Measurements from ENCODE around the gene TSKU. TPM values are rescaled to one million over a fixed set of nuclear protein-coding genes. Genes with fewer than 3 reads are reported as not detected.

The TSKU gene
- total RNA-seq, 2 donors from 2014 or later: 18.7 to 46.6 TPM

DNA sequence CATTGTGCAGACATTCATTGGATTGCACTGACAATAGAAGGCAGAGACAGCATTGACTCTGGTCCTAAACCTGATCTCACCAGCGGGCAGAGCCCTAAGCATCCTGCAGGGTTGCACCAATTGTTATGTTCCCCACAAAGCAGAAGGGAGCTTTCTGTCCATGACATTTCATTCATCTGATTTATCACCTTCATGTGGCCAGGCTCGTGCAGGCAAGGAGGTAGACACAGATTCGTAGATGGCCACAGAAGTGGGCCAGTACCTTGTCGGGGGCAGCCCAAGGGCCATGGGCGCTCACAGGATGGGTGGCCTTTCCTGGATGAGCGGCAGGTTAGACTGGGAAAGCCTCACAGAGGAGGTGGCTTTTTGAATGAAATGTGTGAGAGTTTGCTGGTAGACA is 2.9 kb downstream of the TSKU start:
- H3K9me3 ChIP-seq: no peaks in the 10 kb centered on the region
- peaks cover 0 to 53% of the 10 kb centered on the region in 2 donors for H3K4me1 ChIP-seq
- H3K27me3 ChIP-seq: no peaks in the 10 kb centered on the region
- peak overlapping the region in 1 of 2 donors; percentile 81 for H3K4me3 ChIP-seq
- DNase-seq (ENCODE audit: low spot score): no peak
- TF ChIP-seq, protein P1, sequence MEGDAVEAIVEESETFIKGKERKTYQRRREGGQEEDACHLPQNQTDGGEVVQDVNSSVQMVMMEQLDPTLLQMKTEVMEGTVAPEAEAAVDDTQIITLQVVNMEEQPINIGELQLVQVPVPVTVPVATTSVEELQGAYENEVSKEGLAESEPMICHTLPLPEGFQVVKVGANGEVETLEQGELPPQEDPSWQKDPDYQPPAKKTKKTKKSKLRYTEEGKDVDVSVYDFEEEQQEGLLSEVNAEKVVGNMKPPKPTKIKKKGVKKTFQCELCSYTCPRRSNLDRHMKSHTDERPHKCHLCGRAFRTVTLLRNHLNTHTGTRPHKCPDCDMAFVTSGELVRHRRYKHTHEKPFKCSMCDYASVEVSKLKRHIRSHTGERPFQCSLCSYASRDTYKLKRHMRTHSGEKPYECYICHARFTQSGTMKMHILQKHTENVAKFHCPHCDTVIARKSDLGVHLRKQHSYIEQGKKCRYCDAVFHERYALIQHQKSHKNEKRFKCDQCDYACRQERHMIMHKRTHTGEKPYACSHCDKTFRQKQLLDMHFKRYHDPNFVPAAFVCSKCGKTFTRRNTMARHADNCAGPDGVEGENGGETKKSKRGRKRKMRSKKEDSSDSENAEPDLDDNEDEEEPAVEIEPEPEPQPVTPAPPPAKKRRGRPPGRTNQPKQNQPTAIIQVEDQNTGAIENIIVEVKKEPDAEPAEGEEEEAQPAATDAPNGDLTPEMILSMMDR (IDR thresholded peaks at IDR 0.05): no peak
- H3K36me3 ChIP-seq: no peaks in the 10 kb centered on the region
- no peak overlapping the region for H3K27ac ChIP-seq

DNA sequence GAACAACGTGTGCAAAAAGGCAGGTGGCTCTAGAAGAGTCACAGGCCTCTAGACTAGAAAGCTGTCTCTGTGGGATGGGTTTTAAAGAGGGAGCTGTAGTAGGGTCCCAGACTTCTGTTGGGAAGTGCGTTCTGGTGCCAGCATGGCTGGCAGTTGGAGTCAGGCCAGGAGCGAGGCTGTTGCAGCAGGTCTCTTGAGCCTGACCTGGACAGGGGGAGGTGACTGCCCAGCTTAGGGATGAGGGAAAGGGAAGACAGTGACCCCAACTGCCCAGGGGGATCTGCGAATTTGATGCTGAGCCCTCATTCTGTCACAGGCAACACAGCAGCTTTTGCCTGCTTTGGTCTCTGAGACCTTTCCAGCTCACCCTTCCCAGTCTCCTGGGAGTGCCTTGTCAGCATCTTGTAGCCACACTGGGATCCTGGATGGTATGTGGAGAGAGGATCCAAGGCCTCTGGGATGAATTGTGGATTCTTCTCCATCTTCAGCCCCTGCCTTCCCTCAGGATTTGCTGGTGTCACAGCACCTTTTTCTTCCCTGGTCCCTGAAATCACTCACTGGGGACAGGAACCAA is 3.4 kb downstream of the TSKU start:
- H3K4me3 ChIP-seq: no peak overlapping the region

DNA sequence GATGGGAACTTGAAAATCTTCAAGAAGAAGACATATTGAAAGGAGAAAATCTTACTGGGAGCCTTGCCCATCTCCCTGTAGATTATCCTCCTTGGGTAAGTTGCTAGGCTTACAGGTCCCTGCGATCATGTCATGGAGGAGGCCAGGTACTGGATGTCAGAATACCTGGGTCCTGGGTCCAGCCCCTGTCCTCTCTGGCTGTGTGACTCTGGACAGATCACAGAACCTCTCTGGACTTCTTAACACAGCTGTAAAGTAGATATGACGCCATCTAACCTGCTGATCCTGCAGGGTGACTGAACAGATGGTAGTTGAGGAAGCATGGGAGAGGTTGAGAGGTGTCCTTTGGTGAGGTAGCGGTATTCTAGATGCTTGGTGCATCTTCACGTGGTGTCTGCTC is 4.1 kb downstream of the TSKU start:
- Histone ChIP-seq H3K4me3 (no peak overlapping the region), H3K27me3 (no peaks in the 10 kb centered on the region), H3K9me3 (no peaks in the 10 kb centered on the region), H3K27ac (no peak overlapping the region), H3K4me1 (peaks cover 0 to 44% of the 10 kb centered on the region in 2 donors), H3K36me3 (no peaks in the 10 kb centered on the region)
- TF ChIP-seq, protein P1 (IDR thresholded peaks at IDR 0.05): no peak
- DNase-seq (ENCODE audit: low spot score): no peak

More for the DNA sequence above, 3.4 kb downstream of the TSKU start:
- no peaks in the 10 kb centered on the region for H3K36me3 ChIP-seq
- H3K27ac ChIP-seq: no peak overlapping the region
- no peaks in the 10 kb centered on the region for H3K9me3 ChIP-seq
- no peaks in the 10 kb centered on the region for H3K27me3 ChIP-seq
- DNase-seq (ENCODE audit: low spot score): no peak
- peaks cover 0 to 48% of the 10 kb centered on the region in 2 donors for H3K4me1 ChIP-seq
- TF ChIP-seq, protein P1 (IDR thresholded peaks at IDR 0.05): no peak

DNA sequence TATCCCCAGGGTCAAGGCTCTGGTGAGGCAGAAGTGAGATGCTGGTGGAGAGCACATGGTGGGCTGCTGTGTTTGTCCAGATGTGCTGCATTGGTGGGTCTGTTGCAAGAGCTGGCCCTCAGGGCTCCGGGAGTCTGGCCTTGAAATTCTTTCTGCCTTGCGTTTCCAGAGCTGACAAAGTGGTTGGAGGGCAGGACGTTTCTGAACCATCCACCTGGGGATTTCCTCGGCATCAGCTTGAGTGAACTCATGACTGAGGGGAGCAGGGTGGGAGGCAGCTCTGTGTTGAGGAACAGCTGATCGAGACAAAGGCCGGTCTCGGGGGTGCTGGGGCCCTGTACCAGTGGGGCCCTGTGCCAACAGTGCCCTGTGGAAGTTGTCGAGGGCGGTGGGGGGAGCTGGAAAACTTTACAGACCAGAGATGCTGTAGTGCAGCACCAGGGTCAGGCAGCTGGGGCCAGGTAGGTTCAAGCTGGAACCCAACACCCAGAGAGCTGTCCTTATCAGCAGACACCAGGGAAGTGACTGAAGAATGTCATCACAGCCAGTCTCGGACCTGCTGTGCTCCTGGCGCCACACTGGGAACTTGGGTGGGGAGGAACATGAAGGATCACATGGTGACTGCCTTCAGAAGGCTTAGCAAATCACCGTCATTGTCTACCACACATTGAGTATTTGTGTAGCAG is 4.9 kb downstream of the TSKU start:
- H3K27me3 ChIP-seq: no peaks in the 10 kb centered on the region
- peaks cover 0 to 51% of the 10 kb centered on the region in 2 donors for H3K4me1 ChIP-seq
- H3K36me3 ChIP-seq: no peaks in the 10 kb centered on the region
- no peak for DNase-seq (ENCODE audit: low spot score)
- peak overlapping the region; percentile 12 to 40 for H3K27ac ChIP-seq
- TF ChIP-seq, protein P1 (IDR thresholded peaks at IDR 0.05): no peak
- H3K9me3 ChIP-seq: no peaks in the 10 kb centered on the region
- no peak overlapping the region for H3K4me3 ChIP-seq

DNA sequence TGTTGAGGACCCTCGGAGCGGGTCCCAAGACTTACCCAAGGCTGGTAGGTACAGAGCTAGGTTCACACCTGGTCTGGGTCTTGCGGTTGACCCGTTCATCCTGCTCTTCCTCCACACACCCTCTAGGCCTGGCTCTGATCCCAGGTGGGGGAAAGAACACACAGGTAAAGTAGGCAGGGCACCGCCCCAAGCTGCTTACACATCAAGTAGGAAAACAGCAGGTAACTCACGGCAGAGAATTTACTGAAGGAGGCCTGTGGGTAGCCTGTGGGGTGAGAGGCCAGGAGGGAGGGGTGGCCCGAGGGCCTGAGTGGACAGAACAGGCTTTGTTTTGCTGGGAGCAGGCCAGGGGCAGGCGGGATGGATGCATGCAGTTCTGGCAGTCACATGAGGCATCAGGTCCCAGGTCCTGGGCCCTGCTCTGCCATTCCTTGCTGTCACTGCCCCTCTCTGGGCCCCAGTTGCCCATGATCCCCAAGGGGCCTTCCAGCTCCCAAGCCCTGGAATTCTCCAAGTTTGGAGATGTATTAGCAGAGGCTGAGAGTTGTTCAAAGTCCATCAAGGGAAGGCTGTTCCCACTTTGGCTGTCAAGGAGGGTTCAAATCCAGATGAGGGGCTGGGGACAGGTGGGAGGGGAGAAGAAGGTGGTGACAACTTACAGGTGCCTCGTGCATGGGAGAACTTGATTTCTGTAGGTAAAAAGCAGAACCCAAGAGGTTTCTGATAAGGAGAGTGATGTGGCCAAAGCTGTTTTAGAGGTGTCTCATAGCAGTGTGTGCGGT is 5.7 kb downstream of the TSKU start:
- Histone ChIP-seq H3K4me3 (no peak overlapping the region), H3K27ac (peak overlapping the region; percentile 12 to 40), H3K36me3 (no peaks in the 10 kb centered on the region), H3K27me3 (no peaks in the 10 kb centered on the region), H3K4me1 (peaks cover 0 to 53% of the 10 kb centered on the region in 2 donors), H3K9me3 (no peaks in the 10 kb centered on the region)
- DNase-seq (ENCODE audit: low spot score): no peak
- TF ChIP-seq, protein P1 (IDR thresholded peaks at IDR 0.05): no peak

Measured in right atrium auricular region (tissue), 2 donors.